ENCODE data around the gene ASCC3. TPM values are rescaled to one million over a fixed set of nuclear protein-coding genes. Genes with fewer than 3 reads are reported as not detected.

The ASCC3 gene
- total and polyA plus RNA-seq, 2 donors (not counting 1 experiment from before 2014, with no cell fraction given), result 9.0 to 42.3 TPM

DNA sequence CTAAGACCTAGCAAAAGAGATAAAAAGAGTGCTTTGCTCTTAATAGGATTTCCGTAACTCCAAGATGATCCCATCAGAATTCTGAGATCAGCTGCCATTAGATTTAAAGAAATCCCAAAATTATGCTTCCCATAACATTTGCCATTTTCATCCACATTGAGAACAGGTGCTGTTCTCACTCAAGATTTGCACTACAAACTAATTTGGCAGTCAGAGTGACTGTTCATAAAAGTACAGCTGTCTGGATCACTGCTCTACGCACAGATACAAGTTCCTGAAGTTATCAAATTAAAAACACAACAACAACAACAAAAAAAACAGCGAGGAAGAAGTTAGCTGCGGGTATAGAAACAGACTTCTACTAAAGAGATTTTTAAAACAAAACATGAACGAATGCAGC lies 58.1 kb downstream of the ASCC3 start:
- H3K27ac Mint-ChIP-seq, result no peak overlapping the region
- peaks cover 12% of the 10 kb centered on the region for H3K79me2 ChIP-seq (ENCODE audit: control insufficient read depth, insufficient read depth, low read length)
- no peaks in the 10 kb centered on the region for H3K27me3 Mint-ChIP-seq
- no peak overlapping the region for H3K27ac ChIP-seq (ENCODE audit: low read length in 2 of 2)
- peaks cover 0 to 3% (median 0%) of the 10 kb centered on the region in 3 donors for H3K9me3 ChIP-seq (ENCODE audit: control extremely low read depth in 1 of 3, control insufficient read depth in 2 of 3, insufficient read depth in 1 of 3, low read length in 2 of 3)
- WGBS (ENCODE audit: insufficient coverage), result 93% methylated on average over 2 of the region's 5 CpGs
- intact Hi-C loops (cut with micrococcal nuclease), result no loop called here
- POLR2A ChIA-PET, result no interaction called here
- no peaks in the 10 kb centered on the region for H3K36me3 ChIP-seq (replicated peaks in 1 of 2; ENCODE audit: control extremely low read depth in 1 of 2, control insufficient read depth in 1 of 2, extremely low read depth in 1 of 2, insufficient read depth in 2 of 2, low read length in 1 of 2)
- peaks cover 6% of the 10 kb centered on the region for H4K20me1 ChIP-seq (ENCODE audit: control insufficient read depth, insufficient read depth, low read length, poor library complexity, severe bottlenecking)
- H3K27me3 ChIP-seq (replicated peaks in 1 of 4; ENCODE audit: control extremely low read depth in 1 of 4, control insufficient read depth in 3 of 4, insufficient read depth in 4 of 4, low read length in 3 of 4), result no peaks in the 10 kb centered on the region
- no peaks in the 10 kb centered on the region for H3K4me1 ChIP-seq (ENCODE audit: control insufficient read depth in 2 of 2, insufficient read depth in 2 of 2, low read length in 2 of 2)
- H3K4me1 Mint-ChIP-seq, result peaks cover 2% of the 10 kb centered on the region
- no peaks in the 10 kb centered on the region for H3K9me3 Mint-ChIP-seq (ENCODE audit: insufficient read depth)
- CTCF ChIA-PET, result interaction anchor here (0.6 kb wide), 1 partner anchor 1845 kb away, joined by 3 read pairs; no protein-coding TSS in a partner anchor
- no peak overlapping the region for H3K4me2 ChIP-seq (replicated peaks; ENCODE audit: low read depth, low read length, poor library complexity, severe bottlenecking)
- no peak overlapping the region for H3K4me3 Mint-ChIP-seq
- H2AFZ ChIP-seq (ENCODE audit: insufficient read depth, low read depth, low read length, poor library complexity, severe bottlenecking), result no peak overlapping the region
- no peak for DNase-seq
- TF ChIP-seq EZH2 (IDR thresholded peaks at IDR 0.05; ENCODE audit: borderline replicate concordance, insufficient read depth, low read depth, low read length, poor library complexity, severe bottlenecking), result no peak
- TF ChIP-seq, protein P1, sequence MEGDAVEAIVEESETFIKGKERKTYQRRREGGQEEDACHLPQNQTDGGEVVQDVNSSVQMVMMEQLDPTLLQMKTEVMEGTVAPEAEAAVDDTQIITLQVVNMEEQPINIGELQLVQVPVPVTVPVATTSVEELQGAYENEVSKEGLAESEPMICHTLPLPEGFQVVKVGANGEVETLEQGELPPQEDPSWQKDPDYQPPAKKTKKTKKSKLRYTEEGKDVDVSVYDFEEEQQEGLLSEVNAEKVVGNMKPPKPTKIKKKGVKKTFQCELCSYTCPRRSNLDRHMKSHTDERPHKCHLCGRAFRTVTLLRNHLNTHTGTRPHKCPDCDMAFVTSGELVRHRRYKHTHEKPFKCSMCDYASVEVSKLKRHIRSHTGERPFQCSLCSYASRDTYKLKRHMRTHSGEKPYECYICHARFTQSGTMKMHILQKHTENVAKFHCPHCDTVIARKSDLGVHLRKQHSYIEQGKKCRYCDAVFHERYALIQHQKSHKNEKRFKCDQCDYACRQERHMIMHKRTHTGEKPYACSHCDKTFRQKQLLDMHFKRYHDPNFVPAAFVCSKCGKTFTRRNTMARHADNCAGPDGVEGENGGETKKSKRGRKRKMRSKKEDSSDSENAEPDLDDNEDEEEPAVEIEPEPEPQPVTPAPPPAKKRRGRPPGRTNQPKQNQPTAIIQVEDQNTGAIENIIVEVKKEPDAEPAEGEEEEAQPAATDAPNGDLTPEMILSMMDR (IDR thresholded peaks at IDR 0.05), result no peak
- H3K9ac ChIP-seq (ENCODE audit: low read length), result no peak overlapping the region
- no peak overlapping the region for H3K4me3 ChIP-seq (ENCODE audit: control extremely low read depth in 1 of 5, extremely low read depth in 1 of 5, insufficient read depth in 1 of 5, low read depth in 2 of 5, low read length in 4 of 5)
- no peak for ATAC-seq (ENCODE audit: low read depth)

DNA sequence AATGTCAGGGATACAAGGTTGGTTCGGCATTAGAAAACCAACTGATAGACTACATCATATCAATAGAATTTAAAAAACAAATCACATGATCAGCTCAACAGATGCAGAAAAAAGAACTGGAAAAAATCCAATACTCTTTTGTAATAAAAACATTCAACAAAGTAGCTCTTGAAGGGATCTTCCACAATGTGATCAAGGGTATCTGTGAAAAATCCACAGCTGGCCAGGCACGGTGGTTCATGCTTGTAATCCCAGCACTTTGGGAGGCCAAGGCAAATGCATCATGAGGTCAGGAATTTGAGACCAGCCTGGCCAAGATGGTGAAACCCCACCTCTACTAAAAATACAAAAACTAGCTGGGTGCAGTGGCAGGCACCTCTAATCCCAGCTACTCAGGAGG lies 63.1 kb downstream of the ASCC3 start:
- H3K27me3 ChIP-seq (replicated peaks in 1 of 4; ENCODE audit: control extremely low read depth in 1 of 4, control insufficient read depth in 3 of 4, insufficient read depth in 4 of 4, low read length in 3 of 4), result no peaks in the 10 kb centered on the region
- no peak overlapping the region for H3K4me3 ChIP-seq (ENCODE audit: control extremely low read depth in 1 of 5, extremely low read depth in 1 of 5, insufficient read depth in 1 of 5, low read depth in 2 of 5, low read length in 4 of 5)
- H2AFZ ChIP-seq (ENCODE audit: insufficient read depth, low read depth, low read length, poor library complexity, severe bottlenecking), result no peak overlapping the region
- no peak for TF ChIP-seq EZH2 (IDR thresholded peaks at IDR 0.05; ENCODE audit: borderline replicate concordance, insufficient read depth, low read depth, low read length, poor library complexity, severe bottlenecking)
- TF ChIP-seq, protein P1 (IDR thresholded peaks at IDR 0.05), result no peak
- no peak overlapping the region for H3K27ac Mint-ChIP-seq
- H3K4me2 ChIP-seq (replicated peaks; ENCODE audit: low read depth, low read length, poor library complexity, severe bottlenecking), result no peak overlapping the region
- no peaks in the 10 kb centered on the region for H3K36me3 ChIP-seq (replicated peaks in 1 of 2; ENCODE audit: control extremely low read depth in 1 of 2, control insufficient read depth in 1 of 2, extremely low read depth in 1 of 2, insufficient read depth in 2 of 2, low read length in 1 of 2)
- no peaks in the 10 kb centered on the region for H3K27me3 Mint-ChIP-seq
- H4K20me1 ChIP-seq (ENCODE audit: control insufficient read depth, insufficient read depth, low read length, poor library complexity, severe bottlenecking), result peaks cover 6% of the 10 kb centered on the region
- no peaks in the 10 kb centered on the region for H3K4me1 ChIP-seq (ENCODE audit: control insufficient read depth in 2 of 2, insufficient read depth in 2 of 2, low read length in 2 of 2)
- intact Hi-C loops (cut with micrococcal nuclease), result no loop called here
- H3K9ac ChIP-seq (ENCODE audit: low read length), result no peak overlapping the region
- WGBS (ENCODE audit: insufficient coverage), result 100% methylated on average over 1 of the region's 2 CpGs
- H3K4me1 Mint-ChIP-seq, result peaks cover 10% of the 10 kb centered on the region
- ATAC-seq (ENCODE audit: low read depth) (no peak), DNase-seq (no peak)
- POLR2A ChIA-PET, result no interaction called here
- H3K4me3 Mint-ChIP-seq, result no peak overlapping the region
- peaks cover 0 to 3% (median 0%) of the 10 kb centered on the region in 3 donors for H3K9me3 ChIP-seq (ENCODE audit: control extremely low read depth in 1 of 3, control insufficient read depth in 2 of 3, insufficient read depth in 1 of 3, low read length in 2 of 3)
- peaks cover 37% of the 10 kb centered on the region for H3K79me2 ChIP-seq (ENCODE audit: control insufficient read depth, insufficient read depth, low read length)
- CTCF ChIA-PET, result no interaction called here
- peaks cover 4% of the 10 kb centered on the region for H3K9me3 Mint-ChIP-seq (ENCODE audit: insufficient read depth)
- no peak overlapping the region for H3K27ac ChIP-seq (ENCODE audit: low read length in 2 of 2)
